NAMALWA (cell line): Measurements from ENCODE around the gene CDK19.

Source experiments
- DNase-seq: peaks from one replicate; pipeline ENCODE4 v3.0.0-alpha.2; 2015; ENCODE audit warnings: low spot score

The CDK19 gene

DNA sequence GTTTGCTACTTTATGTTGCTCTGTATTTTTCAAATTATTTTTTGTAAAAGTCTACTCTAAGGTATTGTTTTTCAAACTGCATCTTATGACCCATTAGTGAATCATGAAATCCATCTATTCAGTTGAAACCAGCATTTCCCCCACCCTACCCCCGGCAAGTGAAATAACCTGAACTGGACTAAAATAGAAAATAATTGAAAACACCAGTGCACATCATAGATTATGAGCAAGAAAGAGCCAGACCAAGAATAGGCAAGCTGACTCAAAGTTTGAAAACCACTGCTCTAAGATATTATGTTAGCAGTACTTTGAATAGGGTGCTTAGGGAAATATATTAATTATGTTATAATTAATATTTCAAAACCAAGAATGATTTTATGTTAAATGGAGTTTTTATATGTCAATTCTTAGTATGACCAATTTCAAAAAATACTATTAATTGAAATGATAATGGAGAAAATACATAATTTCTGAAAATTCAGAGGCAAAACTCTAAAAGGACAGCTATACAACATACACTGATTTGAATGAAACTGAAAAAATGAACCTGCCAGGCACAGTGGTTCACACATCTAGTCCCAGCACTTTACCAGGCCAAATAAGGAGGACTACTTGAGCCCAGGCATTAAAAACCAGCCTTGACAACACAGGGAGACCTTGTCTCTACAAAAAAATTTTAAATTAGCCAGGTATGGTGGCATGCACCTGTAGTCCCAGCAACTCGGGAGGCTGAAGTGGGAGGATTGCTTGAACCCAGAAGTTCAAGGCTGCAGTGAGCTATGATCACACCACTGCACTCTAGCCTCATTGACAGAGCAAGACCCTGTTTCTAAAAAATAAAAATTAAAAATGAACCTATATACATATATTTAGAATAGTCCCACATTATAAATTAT, 112.0 kb downstream of the CDK19 start:
- no peak for DNase-seq

GRCh38 chr6:110699780-110700179, 115.5 kb downstream of the CDK19 start:
- no peak for DNase-seq

- no peak for DNase-seq
Observed at GRCh38 chr6:110693994-110694393, 121.3 kb downstream of the CDK19 start.

DNA sequence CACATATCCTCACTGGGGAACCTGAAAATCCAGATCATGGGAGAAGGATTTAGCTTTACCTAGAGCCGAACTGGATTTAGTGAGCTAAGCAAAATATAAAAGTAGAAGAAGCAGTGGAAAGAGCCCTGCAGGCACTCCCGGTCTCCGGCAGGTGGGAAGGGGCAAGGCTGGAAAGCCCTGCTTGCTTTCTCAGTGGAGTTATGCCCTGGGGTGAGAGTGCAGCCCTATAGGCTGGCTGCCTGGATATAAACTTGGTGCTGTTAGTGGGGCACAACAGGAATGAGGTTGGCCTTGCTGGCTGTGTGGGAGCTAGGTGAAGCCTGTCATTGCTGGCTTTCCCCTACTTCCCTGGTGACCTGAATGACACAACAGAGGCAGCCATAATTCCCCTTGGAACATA, 122.0 kb downstream of the CDK19 start:
- no peak for DNase-seq

DNA sequence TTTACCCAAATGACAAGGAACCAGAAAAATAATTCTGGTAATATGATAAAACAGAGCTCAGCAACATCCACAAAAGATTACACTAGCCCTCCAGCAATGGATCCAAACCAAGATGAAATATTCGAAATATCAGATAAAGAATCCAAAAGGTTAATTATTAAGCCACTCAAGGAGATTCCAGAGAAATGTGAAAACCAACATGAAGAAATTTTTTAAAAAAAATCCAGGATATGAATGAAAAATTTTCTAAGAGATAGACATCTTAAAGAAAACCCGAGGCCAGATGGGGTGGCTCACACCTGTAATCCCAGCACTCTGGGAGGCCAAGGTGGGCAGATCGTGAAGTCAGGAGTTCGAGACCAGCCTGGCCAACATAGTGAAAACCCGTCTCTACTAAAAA, 124.4 kb downstream of the CDK19 start:
- no peak for DNase-seq

DNA sequence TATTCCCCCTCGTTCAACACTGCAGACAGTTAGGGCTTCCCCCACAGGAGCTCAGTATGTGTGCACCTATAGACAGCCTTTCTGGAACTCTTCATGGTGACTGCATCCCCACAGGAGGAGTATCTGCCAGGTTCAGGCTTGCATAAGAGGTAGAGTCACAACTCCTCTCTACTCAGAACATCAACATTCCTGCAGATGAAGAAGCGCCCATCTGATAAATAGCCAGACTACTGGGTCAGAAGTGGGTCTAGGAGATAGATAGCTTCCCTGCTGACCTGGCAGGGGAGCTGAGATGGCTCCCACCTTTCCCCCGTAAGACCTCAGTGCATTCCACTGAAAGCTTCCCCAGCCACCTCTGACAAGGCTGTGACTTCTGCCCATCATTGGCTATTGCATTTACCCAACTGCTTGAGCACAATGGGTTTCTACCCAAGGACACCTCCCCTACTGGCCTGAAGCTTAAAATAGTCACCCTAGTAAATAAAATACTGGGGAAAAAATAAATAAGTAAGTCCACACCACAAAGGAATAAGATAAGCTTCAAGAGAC, 125.1 kb downstream of the CDK19 start:
- no peak for DNase-seq

- DNase-seq = no peak
Observed at GRCh38 chr6:110689275-110689935, 125.9 kb downstream of the CDK19 start.

DNA sequence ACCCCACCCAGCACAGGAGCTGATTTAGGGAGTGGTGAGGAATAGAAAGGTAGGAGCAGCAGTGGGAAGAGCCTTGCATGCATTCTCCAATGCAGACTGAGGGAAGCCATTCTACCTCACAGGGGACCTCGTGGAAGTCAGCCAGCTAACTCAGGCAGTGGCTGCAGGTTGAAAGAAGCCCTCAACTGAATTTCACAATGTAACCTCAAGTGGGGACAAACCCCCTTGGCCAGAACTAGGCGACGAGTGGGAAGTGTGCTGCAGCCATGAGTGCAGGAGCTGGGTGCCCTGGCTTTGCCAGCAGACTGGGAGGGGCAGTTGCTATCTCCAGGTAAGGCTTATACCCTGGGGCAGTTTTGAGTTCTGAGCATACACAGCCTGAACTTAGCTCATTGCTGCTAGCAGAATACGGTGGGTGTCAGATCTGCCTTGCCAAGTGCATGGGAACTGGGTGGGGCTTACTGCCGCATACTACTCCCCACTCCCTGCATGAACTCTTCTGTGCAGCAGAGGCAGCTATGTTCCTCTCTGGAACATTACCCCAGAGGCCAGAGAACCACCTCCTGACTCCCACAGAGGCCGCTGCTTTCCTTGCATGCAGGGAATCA, 126.5 kb downstream of the CDK19 start:
- no peak for DNase-seq

- DNase-seq = no peak
Observed at GRCh38 chr6:110687326-110687725, 127.9 kb downstream of the CDK19 start.

- DNase-seq = no peak
Observed at GRCh38 chr6:110683241-110683640, 132.0 kb downstream of the CDK19 start.

GRCh38 chr6:110682460-110682853, 132.8 kb downstream of the CDK19 start:
- peak; percentile 93 for DNase-seq

- DNase-seq = no peak
Observed at GRCh38 chr6:110681543-110682459, 133.5 kb downstream of the CDK19 start.

DNA sequence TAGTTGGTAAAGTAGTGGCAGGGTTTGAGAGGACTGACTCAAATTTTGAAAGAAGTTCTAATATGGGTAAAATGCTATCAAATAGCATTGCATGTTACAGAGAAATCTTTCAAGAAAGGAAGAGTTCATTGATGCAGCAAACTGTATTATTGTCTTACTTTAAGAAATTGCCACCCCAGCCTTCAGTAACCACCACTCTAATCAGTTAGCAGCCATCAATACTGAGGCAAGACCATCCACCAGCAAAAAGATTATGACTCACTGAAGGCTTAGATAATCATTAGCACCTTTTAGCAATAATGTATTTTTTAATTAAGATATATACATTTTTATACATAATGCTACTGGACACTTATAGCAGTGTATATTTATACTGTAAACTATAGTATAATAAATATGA, 138.9 kb downstream of the CDK19 start:
- no peak for DNase-seq

- DNase-seq = no peak
Observed at GRCh38 chr6:110674096-110674495, 141.2 kb downstream of the CDK19 start.

DNA sequence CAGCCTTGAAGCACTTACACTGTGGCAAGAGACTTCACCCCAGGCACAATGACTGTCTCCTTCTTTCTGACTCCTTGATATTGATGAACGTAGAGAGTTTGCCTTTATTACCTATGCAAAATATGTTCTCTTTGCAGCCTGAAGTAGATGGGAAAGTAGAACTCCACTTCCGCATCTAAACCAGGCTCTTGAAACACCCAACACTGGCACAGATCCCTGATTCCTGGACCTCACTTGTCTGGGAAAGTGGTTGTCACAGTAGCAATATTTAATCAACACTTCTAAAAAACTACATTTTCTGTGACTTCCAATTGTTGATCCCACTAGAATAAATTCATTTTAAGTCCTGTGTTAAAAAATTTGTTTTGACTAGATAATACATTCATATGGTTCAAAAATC, 143.1 kb downstream of the CDK19 start:
- no peak for DNase-seq

GRCh38 chr6:110671447-110671846, 143.8 kb downstream of the CDK19 start:
- DNase-seq = no peak

- no peak for DNase-seq
Observed at GRCh38 chr6:110665600-110665999, 149.7 kb downstream of the CDK19 start.

DNA sequence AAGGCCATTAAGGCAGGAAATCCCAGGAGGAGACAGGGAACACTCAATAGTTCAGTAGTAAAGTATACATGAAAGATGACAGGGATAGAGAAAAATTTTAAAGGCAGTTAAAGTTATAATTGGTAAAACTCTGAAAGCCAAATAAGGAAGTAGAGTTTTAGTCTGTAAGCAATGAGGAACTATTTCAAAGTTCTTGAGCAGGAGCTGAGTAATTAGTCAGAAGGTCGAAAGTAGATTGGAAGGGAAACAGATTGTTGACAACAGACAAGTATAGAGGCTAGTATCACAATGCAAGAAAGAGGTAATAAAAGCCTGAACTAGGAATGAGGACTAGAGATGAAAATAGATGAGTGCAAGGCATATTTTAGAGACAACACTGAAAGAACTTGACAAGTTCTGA, 150.3 kb downstream of the CDK19 start:
- peak; percentile 16 for DNase-seq

DNA sequence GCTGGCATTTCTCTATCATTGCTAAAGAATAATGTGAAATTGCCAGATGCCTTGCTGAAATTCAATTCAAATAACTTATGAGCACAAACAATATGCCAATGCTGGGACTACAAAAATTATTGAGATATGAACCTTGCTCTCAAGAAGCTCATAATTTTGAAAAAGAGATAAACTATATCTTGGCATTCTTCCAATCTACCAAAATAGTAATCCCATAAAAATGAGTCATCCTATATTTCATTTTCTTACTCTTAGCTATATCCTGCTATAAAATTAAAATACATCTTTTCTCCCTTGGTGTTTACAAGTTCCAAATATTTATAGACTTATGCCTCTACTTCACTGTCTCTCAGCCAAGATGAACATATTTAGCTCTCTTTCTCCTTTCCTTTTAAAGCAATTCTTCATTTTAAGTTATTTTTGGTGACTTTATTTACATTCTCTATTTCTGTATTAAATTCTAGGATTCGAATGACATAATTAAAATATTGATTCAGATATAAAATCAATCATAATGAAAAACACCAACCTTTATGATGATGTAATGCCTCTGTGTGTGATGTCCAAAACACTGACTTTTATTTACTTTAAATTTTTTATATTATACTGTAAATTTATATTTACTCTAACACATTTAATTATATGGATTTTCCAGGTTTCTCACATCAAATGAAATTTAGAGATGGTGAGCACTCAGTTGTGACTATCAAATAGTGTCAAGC, 152.6 kb downstream of the CDK19 start:
- no peak for DNase-seq

- DNase-seq = no peak
Observed at GRCh38 chr6:110661414-110661813, 153.9 kb downstream of the CDK19 start.

GRCh38 chr6:110660066-110660655, 155.1 kb downstream of the CDK19 start:
- no peak for DNase-seq
